Measurements from ENCODE around the gene CLDN24. TPM values are rescaled to one million over a fixed set of nuclear protein-coding genes. Genes with fewer than 3 reads are reported as not detected.
"Not testable (repeated sequence)": the region's sequence is repeated elsewhere in the genome, so short reads cannot be mapped to it uniquely, and the experiment has no call there.

The CLDN24 gene
- total RNA-seq, 4 donors from 2014 or later = not detected

DNA sequence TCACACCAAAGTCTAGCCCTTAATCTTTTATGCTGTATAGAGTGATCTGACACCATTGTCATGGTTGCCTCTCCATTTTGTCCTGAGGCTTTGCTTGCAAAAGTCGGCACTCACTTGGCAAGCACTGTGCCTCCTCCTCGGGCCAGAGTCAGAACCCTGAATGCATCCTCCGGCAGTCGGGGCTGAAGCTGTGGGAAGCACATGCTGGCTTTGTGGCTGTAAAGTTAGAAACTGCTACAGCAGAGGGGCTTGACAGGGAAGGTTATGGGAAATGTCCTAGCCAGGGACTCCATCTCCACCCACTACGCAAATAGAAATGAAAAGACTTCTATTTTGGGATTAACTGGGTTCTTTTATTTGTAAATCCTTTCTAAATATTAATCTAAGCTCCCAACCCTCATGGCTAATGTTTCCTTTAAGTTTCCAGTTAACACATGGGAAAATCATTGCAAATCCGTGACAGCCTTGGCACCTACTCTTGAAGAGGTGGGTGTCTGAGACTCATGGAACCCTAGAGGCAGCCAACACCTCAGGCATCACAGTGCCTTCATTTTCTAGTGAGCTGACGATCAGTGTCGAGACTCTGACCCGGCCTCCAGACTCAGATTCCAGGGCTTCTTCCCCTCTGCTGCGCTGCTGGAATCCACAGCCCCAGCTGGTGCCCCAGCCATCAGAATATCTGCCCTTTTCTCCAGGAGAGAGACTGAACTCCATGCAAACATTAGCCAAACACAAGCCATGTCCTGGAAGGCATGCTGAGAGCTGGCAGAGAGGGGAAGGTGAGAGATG lies 7.9 kb upstream of the CLDN24 start:
- TF ChIP-seq, protein P1, sequence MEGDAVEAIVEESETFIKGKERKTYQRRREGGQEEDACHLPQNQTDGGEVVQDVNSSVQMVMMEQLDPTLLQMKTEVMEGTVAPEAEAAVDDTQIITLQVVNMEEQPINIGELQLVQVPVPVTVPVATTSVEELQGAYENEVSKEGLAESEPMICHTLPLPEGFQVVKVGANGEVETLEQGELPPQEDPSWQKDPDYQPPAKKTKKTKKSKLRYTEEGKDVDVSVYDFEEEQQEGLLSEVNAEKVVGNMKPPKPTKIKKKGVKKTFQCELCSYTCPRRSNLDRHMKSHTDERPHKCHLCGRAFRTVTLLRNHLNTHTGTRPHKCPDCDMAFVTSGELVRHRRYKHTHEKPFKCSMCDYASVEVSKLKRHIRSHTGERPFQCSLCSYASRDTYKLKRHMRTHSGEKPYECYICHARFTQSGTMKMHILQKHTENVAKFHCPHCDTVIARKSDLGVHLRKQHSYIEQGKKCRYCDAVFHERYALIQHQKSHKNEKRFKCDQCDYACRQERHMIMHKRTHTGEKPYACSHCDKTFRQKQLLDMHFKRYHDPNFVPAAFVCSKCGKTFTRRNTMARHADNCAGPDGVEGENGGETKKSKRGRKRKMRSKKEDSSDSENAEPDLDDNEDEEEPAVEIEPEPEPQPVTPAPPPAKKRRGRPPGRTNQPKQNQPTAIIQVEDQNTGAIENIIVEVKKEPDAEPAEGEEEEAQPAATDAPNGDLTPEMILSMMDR (IDR thresholded peaks at IDR 0.05) = no peak
- no peak for TF ChIP-seq POLR2A (IDR thresholded peaks at IDR 0.05)
- intact Hi-C loops (cut with DNase I; ENCODE audit: low total_unique reads) = no loop called here
- no peak overlapping the region for H3K4me3 ChIP-seq (ENCODE audit: low read depth, poor library complexity, severe bottlenecking)
- DNase-seq (ENCODE audit: low spot score in 2 of 2) = peak in 1 of 2 donors; percentile 56
- WGBS, 2 donors = 69 to 85% methylated on average over 10 of the region's 10 CpGs

DNA sequence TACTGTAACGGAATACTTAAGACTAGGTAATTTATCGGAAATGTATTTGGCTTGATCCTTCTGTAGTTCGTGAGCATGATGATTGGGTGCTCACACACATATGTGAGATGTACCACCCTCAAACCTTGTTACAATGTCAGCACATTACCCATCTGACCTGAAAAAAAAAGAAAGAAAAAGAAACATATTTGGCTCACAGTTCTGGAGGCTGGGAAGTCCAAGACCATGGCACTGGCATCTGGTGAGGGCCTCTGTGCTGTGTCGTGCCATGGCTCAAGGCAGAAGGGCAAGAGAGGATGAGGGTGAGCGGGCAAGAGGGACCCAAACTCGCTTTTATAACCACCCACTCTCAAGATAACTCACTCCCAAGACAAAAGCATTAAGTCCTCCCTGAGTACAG lies 7.0 kb upstream of the CLDN24 start:
- no peak for DNase-seq (ENCODE audit: low spot score in 2 of 2)
- H3K4me3 ChIP-seq (ENCODE audit: low read depth, poor library complexity, severe bottlenecking) = no peak overlapping the region
- TF ChIP-seq, protein P1 (IDR thresholded peaks at IDR 0.05) = no peak
- no peak for TF ChIP-seq POLR2A (IDR thresholded peaks at IDR 0.05)
- 91 to 94% methylated on average over 6 of the region's 6 CpGs for WGBS, 2 donors
- intact Hi-C loops (cut with DNase I; ENCODE audit: low total_unique reads) = no loop called here

DNA sequence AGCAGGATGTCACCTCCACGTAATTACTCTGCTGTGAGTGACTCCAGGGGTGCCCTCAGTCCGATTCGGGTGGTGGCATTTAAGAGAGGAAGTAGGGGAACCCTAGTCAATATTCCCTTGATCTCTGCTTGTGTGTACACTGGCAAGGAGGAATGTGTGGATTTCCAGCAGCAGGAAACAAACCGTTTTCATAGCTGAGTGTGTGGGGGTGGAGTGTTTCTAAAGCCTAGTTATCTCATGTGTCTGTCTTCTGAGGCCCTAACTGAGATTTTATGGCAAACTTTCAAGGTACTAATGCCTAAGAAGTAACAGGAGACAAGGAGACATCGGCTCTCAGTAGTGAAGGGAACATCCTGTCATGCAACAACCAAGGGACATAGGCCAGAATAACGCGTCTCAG lies 6.6 kb upstream of the CLDN24 start:
- intact Hi-C loops (cut with DNase I; ENCODE audit: low total_unique reads) = no loop called here
- no peak overlapping the region for H3K4me3 ChIP-seq (ENCODE audit: low read depth, poor library complexity, severe bottlenecking)
- TF ChIP-seq POLR2A (IDR thresholded peaks at IDR 0.05) = no peak
- TF ChIP-seq, protein P1 (IDR thresholded peaks at IDR 0.05) = no peak
- WGBS, 2 donors = 62 to 66% methylated on average over 7 of the region's 7 CpGs
- DNase-seq (ENCODE audit: low spot score in 2 of 2) = no peak

GRCh38 chr4:183327827-183328226 lies 5.6 kb upstream of the CLDN24 start:
- WGBS, 2 donors = 90% methylated on average over 7 of the region's 7 CpGs
- no peak overlapping the region for H3K4me3 ChIP-seq (ENCODE audit: low read depth, poor library complexity, severe bottlenecking)
- intact Hi-C loops (cut with DNase I; ENCODE audit: low total_unique reads) = no loop called here
- peak in 1 of 2 donors; percentile 52 for DNase-seq (ENCODE audit: low spot score in 2 of 2)
- no peak for TF ChIP-seq POLR2A (IDR thresholded peaks at IDR 0.05)
- TF ChIP-seq, protein P1 (IDR thresholded peaks at IDR 0.05) = no peak

DNA sequence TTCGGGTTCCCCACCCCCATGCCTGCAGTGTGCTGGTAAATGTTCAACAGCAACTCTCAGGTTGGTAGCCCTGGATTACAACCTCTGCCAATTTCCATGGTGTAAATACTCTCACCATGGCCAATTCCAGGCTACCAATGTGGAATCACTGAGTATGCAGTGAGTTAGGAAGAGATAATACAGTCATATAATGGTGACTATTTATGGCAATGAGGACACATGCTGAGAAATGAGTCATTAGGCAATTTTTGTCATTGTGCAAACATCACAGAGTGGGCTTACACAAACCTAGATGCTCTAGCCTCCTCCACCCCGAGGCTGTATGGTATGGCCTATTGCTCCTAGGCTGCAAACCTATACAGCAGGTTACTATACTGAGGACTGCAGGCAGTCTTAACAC lies 4.6 kb upstream of the CLDN24 start:
- WGBS, 2 donors = 83 to 91% methylated on average over 2 of the region's 2 CpGs
- intact Hi-C loops (cut with DNase I; ENCODE audit: low total_unique reads) = no loop called here
- H3K4me3 ChIP-seq (ENCODE audit: low read depth, poor library complexity, severe bottlenecking) = no peak overlapping the region
- no peak for TF ChIP-seq POLR2A (IDR thresholded peaks at IDR 0.05)
- TF ChIP-seq, protein P1 (IDR thresholded peaks at IDR 0.05) = no peak
- DNase-seq (ENCODE audit: low spot score in 2 of 2) = no peak

DNA sequence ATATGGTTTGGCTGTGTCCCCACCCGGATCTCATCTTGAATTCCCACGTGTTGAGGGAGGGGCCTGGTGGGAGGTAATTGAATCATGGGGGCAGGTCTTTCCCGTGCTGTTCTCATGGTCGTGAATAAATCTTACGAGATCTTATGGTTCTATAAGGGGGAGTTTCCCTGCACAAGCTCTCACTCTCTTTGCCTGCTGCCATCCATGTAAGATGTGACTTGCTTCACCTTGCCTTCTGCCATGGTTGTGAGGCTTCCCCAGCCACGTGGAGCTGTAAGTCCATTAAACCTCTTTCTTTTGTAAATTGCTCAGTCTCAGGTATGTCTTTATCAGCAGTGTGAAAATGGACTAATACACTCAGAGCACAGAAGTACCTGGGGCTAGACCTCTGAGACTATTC lies 4.2 kb upstream of the CLDN24 start:
- DNase-seq (ENCODE audit: low spot score in 2 of 2); intact Hi-C loops (cut with DNase I; ENCODE audit: low total_unique reads); H3K4me3 ChIP-seq (ENCODE audit: low read depth, poor library complexity, severe bottlenecking): not testable (repeated sequence)
- WGBS, 2 donors = 88 to 94% methylated on average over 6 of the region's 6 CpGs

All from lower leg skin (tissue), 4 donors.